Measurements from ENCODE around the gene C1QTNF2. TPM values are rescaled to one million over a fixed set of nuclear protein-coding genes. Genes with fewer than 3 reads are reported as not detected.

The C1QTNF2 gene
- total RNA-seq, 1 donor from 2014 or later = 2.2 TPM

GRCh38 chr5:160387445-160387844, 17.0 kb upstream of the C1QTNF2 start:
- Histone ChIP-seq H3K4me1 (no peaks in the 10 kb centered on the region), H3K27me3 (no peaks in the 10 kb centered on the region), H3K27ac (no peak overlapping the region), H3K4me3 (no peak overlapping the region), H3K9me3 (peaks cover 10% of the 10 kb centered on the region), H3K36me3 (no peaks in the 10 kb centered on the region)
- ATAC-seq = no peak
- TF ChIP-seq, protein P1, sequence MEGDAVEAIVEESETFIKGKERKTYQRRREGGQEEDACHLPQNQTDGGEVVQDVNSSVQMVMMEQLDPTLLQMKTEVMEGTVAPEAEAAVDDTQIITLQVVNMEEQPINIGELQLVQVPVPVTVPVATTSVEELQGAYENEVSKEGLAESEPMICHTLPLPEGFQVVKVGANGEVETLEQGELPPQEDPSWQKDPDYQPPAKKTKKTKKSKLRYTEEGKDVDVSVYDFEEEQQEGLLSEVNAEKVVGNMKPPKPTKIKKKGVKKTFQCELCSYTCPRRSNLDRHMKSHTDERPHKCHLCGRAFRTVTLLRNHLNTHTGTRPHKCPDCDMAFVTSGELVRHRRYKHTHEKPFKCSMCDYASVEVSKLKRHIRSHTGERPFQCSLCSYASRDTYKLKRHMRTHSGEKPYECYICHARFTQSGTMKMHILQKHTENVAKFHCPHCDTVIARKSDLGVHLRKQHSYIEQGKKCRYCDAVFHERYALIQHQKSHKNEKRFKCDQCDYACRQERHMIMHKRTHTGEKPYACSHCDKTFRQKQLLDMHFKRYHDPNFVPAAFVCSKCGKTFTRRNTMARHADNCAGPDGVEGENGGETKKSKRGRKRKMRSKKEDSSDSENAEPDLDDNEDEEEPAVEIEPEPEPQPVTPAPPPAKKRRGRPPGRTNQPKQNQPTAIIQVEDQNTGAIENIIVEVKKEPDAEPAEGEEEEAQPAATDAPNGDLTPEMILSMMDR (IDR thresholded peaks at IDR 0.05) = no peak
- no peak for DNase-seq
- intact Hi-C loops (cut with DNase I) = no loop called here

GRCh38 chr5:160385496-160385895, 15.1 kb upstream of the C1QTNF2 start:
- H3K4me3 ChIP-seq = no peak overlapping the region
- no peaks in the 10 kb centered on the region for H3K4me1 ChIP-seq
- H3K9me3 ChIP-seq = peaks cover 10% of the 10 kb centered on the region
- H3K36me3 ChIP-seq = no peaks in the 10 kb centered on the region
- H3K27ac ChIP-seq = no peak overlapping the region
- ATAC-seq (no peak), DNase-seq (no peak)
- TF ChIP-seq, protein P1 (IDR thresholded peaks at IDR 0.05) = no peak
- intact Hi-C loops (cut with DNase I) = no loop called here
- no peaks in the 10 kb centered on the region for H3K27me3 ChIP-seq

- no peak for DNase-seq
- H3K4me1 ChIP-seq = no peaks in the 10 kb centered on the region
- no peak for ATAC-seq
- TF ChIP-seq, protein P1 (IDR thresholded peaks at IDR 0.05) = no peak
- H3K4me3 ChIP-seq = no peak overlapping the region
- no peaks in the 10 kb centered on the region for H3K27me3 ChIP-seq
- no peak overlapping the region for H3K27ac ChIP-seq
- intact Hi-C loops (cut with DNase I) = no loop called here
- no peaks in the 10 kb centered on the region for H3K36me3 ChIP-seq
- peaks cover 10% of the 10 kb centered on the region for H3K9me3 ChIP-seq
Measured at GRCh38 chr5:160384681-160385080, 14.3 kb upstream of the C1QTNF2 start.

DNA sequence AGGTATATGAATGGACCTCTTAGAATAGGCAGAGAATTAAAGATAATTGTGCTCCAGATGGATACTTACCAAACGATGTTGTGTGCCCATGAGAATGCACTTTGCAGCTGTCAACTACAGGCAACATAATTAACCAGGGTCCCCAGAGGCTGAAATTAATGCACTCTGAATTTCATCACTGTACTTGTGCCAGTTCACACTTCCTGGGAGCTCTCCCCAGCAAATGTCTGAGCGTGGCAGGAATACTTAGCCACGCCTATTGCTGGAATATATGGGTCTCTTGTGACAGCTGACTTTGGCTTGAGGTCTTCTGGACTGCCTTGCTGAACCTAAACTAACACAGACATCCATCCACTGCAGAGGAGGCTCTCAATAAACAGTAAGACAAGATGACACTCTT, 11.9 kb upstream of the C1QTNF2 start:
- TF ChIP-seq, protein P1 (IDR thresholded peaks at IDR 0.05) = no peak
- Histone ChIP-seq H3K4me1 (no peaks in the 10 kb centered on the region), H3K27ac (no peak overlapping the region), H3K9me3 (peaks cover 5% of the 10 kb centered on the region), H3K27me3 (no peaks in the 10 kb centered on the region), H3K4me3 (no peak overlapping the region), H3K36me3 (no peaks in the 10 kb centered on the region)
- DNase-seq = no peak
- intact Hi-C loops (cut with DNase I) = no loop called here
- no peak for ATAC-seq

DNA sequence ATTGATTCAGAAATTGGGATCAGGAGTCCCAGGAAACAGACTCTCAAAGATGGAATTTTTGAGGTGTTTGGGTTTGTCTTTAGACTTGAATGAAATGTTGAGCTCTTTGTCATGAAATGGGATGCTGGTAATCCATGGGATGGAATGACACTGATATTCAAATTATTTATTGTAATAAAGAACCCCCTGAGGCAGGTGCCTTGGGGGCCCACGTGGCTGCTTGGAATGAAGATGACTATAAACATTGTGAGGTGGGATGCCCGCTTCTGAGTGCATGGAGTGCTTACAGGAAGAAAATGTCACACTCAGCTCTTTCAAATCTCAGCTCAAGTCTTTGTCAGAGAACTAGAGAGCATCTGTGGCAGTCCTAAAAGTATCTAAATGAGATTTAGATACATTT, 9.6 kb upstream of the C1QTNF2 start:
- intact Hi-C loops (cut with DNase I) = no loop called here
- Histone ChIP-seq H3K9me3 (no peaks in the 10 kb centered on the region), H3K4me3 (no peak overlapping the region), H3K36me3 (no peaks in the 10 kb centered on the region), H3K27me3 (no peaks in the 10 kb centered on the region), H3K4me1 (no peaks in the 10 kb centered on the region), H3K27ac (no peak overlapping the region)
- no peak for DNase-seq
- ATAC-seq = no peak
- TF ChIP-seq, protein P1 (IDR thresholded peaks at IDR 0.05) = no peak

GRCh38 chr5:160379511-160379910, 9.1 kb upstream of the C1QTNF2 start:
- no peaks in the 10 kb centered on the region for H3K27me3 ChIP-seq
- DNase-seq (no peak), ATAC-seq (no peak)
- H3K4me1 ChIP-seq = no peaks in the 10 kb centered on the region
- H3K9me3 ChIP-seq = no peaks in the 10 kb centered on the region
- no peak overlapping the region for H3K27ac ChIP-seq
- TF ChIP-seq, protein P1 (IDR thresholded peaks at IDR 0.05) = no peak
- H3K36me3 ChIP-seq = no peaks in the 10 kb centered on the region
- intact Hi-C loops (cut with DNase I) = no loop called here
- no peak overlapping the region for H3K4me3 ChIP-seq

All from upper lobe of right lung (tissue), 1 donor.